Uterus (tissue), 2 donors: ENCODE measurements around the gene CENPU.

Experiments used
- POLR2A ChIP-seq, 2 donors: fragments of 450-650 bp; IDR thresholded peaks; one replicate each; pipeline ENCODE4 v1.6.1; 2016; ENCODE audit warnings: antibody characterized with exemption in 2 of 2, mild to moderate bottlenecking in 1 of 2, moderate library complexity in 1 of 2
- TF ChIP-seq, protein P1 (sequence below), 4 experiments: fragments of 200-600 bp in 2 of 4; fragments of 450-650 bp in 2 of 4; sonication (generic) in 2 of 4; IDR thresholded peaks; one replicate each; pipeline ENCODE4 v1.5.1; 2016 to 2019; ENCODE audit warnings: antibody characterized with exemption in 4 of 4, mild to moderate bottlenecking in 2 of 4, moderate library complexity in 1 of 4

DNA sequence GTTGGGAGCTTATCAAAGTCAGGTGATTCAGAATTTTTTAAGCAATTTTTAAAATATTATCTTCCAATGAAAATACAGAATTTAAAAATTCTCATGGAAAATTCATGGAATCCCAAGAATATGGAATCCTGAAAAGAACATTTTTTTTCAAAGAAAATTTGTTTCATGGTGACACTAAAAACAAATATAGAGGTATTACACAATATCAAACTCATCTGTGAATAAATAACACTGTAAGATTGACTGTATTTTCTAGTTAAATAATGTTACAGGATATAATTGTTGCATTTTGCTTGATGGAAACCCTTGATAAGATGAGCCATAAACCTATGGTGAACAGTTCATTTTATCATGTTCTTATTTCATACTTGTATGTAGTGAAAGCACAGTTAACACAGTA is 72.9 kb downstream of the CENPU start:
- no peak for TF ChIP-seq POLR2A (IDR thresholded peaks at IDR 0.05)
- TF ChIP-seq, protein P1, sequence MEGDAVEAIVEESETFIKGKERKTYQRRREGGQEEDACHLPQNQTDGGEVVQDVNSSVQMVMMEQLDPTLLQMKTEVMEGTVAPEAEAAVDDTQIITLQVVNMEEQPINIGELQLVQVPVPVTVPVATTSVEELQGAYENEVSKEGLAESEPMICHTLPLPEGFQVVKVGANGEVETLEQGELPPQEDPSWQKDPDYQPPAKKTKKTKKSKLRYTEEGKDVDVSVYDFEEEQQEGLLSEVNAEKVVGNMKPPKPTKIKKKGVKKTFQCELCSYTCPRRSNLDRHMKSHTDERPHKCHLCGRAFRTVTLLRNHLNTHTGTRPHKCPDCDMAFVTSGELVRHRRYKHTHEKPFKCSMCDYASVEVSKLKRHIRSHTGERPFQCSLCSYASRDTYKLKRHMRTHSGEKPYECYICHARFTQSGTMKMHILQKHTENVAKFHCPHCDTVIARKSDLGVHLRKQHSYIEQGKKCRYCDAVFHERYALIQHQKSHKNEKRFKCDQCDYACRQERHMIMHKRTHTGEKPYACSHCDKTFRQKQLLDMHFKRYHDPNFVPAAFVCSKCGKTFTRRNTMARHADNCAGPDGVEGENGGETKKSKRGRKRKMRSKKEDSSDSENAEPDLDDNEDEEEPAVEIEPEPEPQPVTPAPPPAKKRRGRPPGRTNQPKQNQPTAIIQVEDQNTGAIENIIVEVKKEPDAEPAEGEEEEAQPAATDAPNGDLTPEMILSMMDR (IDR thresholded peaks at IDR 0.05): no peak
